A549 treated with AZD9567 at 1 μM for 4 hours (cell line): ENCODE results near the gene RPLP2. TPM values are rescaled to one million over a fixed set of nuclear protein-coding genes. Genes with fewer than 3 reads are reported as not detected.

Experiments used
- total RNA-seq: library from RNA; stranded (reverse); fragments of 200-300 nt; extraction: Qiagen RNA extraction; gene quantifications from 5 replicates; pipeline ENCODE4 v1.2.3, GENCODE V29; 2022; ENCODE audit not compliant: insufficient read depth

RPLP2 gene
- total RNA-seq: 1,691 to 2,650 TPM (median 2,403 TPM) in 5 replicates

GRCh38 chr11:809287-810039 lies at the start of gene RPLP2:
TSS of gene RPLP2 (plus strand) at chr11:809967. CDS start at chr11:810235, 268 bp downstream.

GRCh38 chr11:777288-778255 lies 32.2 kb upstream of the RPLP2 start, which contains the start of gene GATD1:
TSS of gene GATD1 (minus strand) at chr11:777487. CDS start at chr11:777462, 25 bp downstream.

GRCh38 chr11:789943-790342 lies 19.8 kb upstream of the RPLP2 start, which contains the start of gene CEND1:
TSS of gene CEND1 (minus strand) at chr11:790090. CDS start at chr11:788576, 1,514 bp downstream.

GRCh38 chr11:798093-798713 lies 11.6 kb upstream of the RPLP2 start, which contains the start of gene SLC25A22:
TSS of gene SLC25A22 (minus strand) at chr11:798281. CDS start at chr11:795006, 3,275 bp downstream.

GRCh38 chr11:818396-819128 lies 8.8 kb downstream of the RPLP2 start, which contains the start of gene PNPLA2:
TSS of gene PNPLA2 (plus strand) at chr11:818914. CDS start at chr11:819719, 805 bp downstream.

GRCh38 chr11:827897-828192 lies 18.1 kb downstream of the RPLP2 start, which contains the start of gene CRACR2B:
TSS of gene CRACR2B (plus strand) at chr11:827919. CDS start at chr11:828608, 689 bp downstream.

GRCh38 chr11:832529-833113 lies 22.9 kb downstream of the RPLP2 start, which contains the start of gene CD151:
TSS of gene CD151 (plus strand) at chr11:832952. CDS start at chr11:836070, 3,118 bp downstream.

GRCh38 chr11:842370-843002 lies 32.7 kb downstream of the RPLP2 start, which contains the start of the genes POLR2L and TSPAN4:
TSS of gene POLR2L (minus strand) at chr11:842529. CDS start at chr11:842508, 21 bp downstream.
TSS of gene TSPAN4 (plus strand) at chr11:842852. CDS start at chr11:850305, 7,453 bp downstream.

Other genes with a start within 250 kb of the RPLP2 start
- gene LMNTD2, start 249.2 kb upstream of the RPLP2 start, total RNA-seq: 2.3 to 2.8 TPM (median 2.5 TPM) in 4 of 5 replicates, not detected in the other
- gene RASSF7, start 249.0 kb upstream of the RPLP2 start, total RNA-seq: 36.4 to 53.5 TPM (median 50.1 TPM) in 5 replicates
- 26.7 to 41.0 TPM (median 39.1 TPM) in 5 replicates for gene PHRF1, start 233.5 kb upstream of the RPLP2 start, total RNA-seq
- gene IRF7, start 194.0 kb upstream of the RPLP2 start, total RNA-seq: 7.7 to 13.2 TPM (median 10.5 TPM) in 5 replicates
- 0.02 to 0.09 TPM (median 0.05 TPM) in 4 of 5 replicates, not detected in the other for gene CDHR5, start 185.0 kb upstream of the RPLP2 start, total RNA-seq
- gene SCT, start 182.8 kb upstream of the RPLP2 start, total RNA-seq: not detected in 5 replicates
- 0.33 to 0.56 TPM (median 0.52 TPM) in 4 of 5 replicates, not detected in the other for gene DRD4, start 172.7 kb upstream of the RPLP2 start, total RNA-seq
- 27.7 to 36.3 TPM (median 31.2 TPM) in 5 replicates for gene DEAF1, start 114.7 kb upstream of the RPLP2 start, total RNA-seq
- gene TMEM80, start 114.2 kb upstream of the RPLP2 start, total RNA-seq: 8.6 to 11.0 TPM (median 10.4 TPM) in 5 replicates
- gene EPS8L2, start 103.7 kb upstream of the RPLP2 start, total RNA-seq: 64.8 to 132 TPM (median 122 TPM) in 5 replicates
- 386 to 459 TPM (median 396 TPM) in 5 replicates for gene TALDO1, start 62.5 kb upstream of the RPLP2 start, total RNA-seq
- gene GATD1, start 32.5 kb upstream of the RPLP2 start, total RNA-seq: 33.6 to 50.1 TPM (median 49.2 TPM) in 5 replicates
- 2.0 to 6.3 TPM (median 2.2 TPM) in 5 replicates for gene CEND1, start 19.9 kb upstream of the RPLP2 start, total RNA-seq
- gene SLC25A22, start 11.7 kb upstream of the RPLP2 start, total RNA-seq: 34.5 to 47.7 TPM (median 37.4 TPM) in 5 replicates
- 8.7 to 16.2 TPM (median 15.7 TPM) in 5 replicates for gene PIDD1, start 4.7 kb upstream of the RPLP2 start, total RNA-seq
- gene PNPLA2, start 8.9 kb downstream of the RPLP2 start, total RNA-seq: 47.4 to 71.6 TPM (median 65.8 TPM) in 5 replicates
- gene CRACR2B, start 18.0 kb downstream of the RPLP2 start, total RNA-seq: 2.6 to 6.3 TPM (median 5.7 TPM) in 5 replicates
- 775 to 859 TPM (median 829 TPM) in 5 replicates for gene CD151, start 23.0 kb downstream of the RPLP2 start, total RNA-seq
- 634 to 722 TPM (median 687 TPM) in 5 replicates for gene POLR2L, start 32.6 kb downstream of the RPLP2 start, total RNA-seq
- 123 to 190 TPM (median 181 TPM) in 5 replicates for gene TSPAN4, start 32.9 kb downstream of the RPLP2 start, total RNA-seq
- gene CHID1, start 100.8 kb downstream of the RPLP2 start, total RNA-seq: 74.8 to 78.2 TPM (median 75.3 TPM) in 5 replicates
- 31.8 to 39.9 TPM (median 36.6 TPM) in 5 replicates for gene AP2A2, start 115.9 kb downstream of the RPLP2 start, total RNA-seq
- 0.01 to 0.06 TPM (median 0.02 TPM) in 3 of 5 replicates, not detected in the others for gene MUC6, start 226.8 kb downstream of the RPLP2 start, total RNA-seq